ENCODE results near the gene TBC1D22A. TPM values are rescaled to one million over a fixed set of nuclear protein-coding genes. Genes with fewer than 3 reads are reported as not detected.

Gene TBC1D22A
- total RNA-seq, 4 donors from 2014 or later, result 42.6 to 70.4 (median 55.1) TPM

GRCh38 chr22:47187176-47187957, 424.9 kb downstream of the TBC1D22A start:
- TF ChIP-seq CTCF (IDR thresholded peaks at IDR 0.05), result no peak
- TF ChIP-seq POLR2A (IDR thresholded peaks at IDR 0.05), result no peak
- H3K36me3 ChIP-seq, result no peaks in the 10 kb centered on the region
- no peaks in the 10 kb centered on the region for H3K9me3 ChIP-seq
- no peak overlapping the region for H3K4me3 ChIP-seq
- no peaks in the 10 kb centered on the region for H3K4me1 ChIP-seq
- H3K27ac ChIP-seq, result no peak overlapping the region
- no peak for DNase-seq
- no peaks in the 10 kb centered on the region for H3K27me3 ChIP-seq

- no peaks in the 10 kb centered on the region for H3K36me3 ChIP-seq
- H3K4me3 ChIP-seq, result no peak overlapping the region
- peaks cover 0 to under 1% (median 0%) of the 10 kb centered on the region in 4 donors for H3K4me1 ChIP-seq
- TF ChIP-seq POLR2A (IDR thresholded peaks at IDR 0.05), result no peak
- TF ChIP-seq CTCF (IDR thresholded peaks at IDR 0.05), result no peak
- H3K27me3 ChIP-seq, result no peaks in the 10 kb centered on the region
- H3K9me3 ChIP-seq, result no peaks in the 10 kb centered on the region
- peak in 1 of 3 donors; percentile 33 for DNase-seq
- H3K27ac ChIP-seq, result no peak overlapping the region
Observed at GRCh38 chr22:47188261-47189055, 426.0 kb downstream of the TBC1D22A start.

- no peaks in the 10 kb centered on the region for H3K27me3 ChIP-seq
- H3K4me3 ChIP-seq, result no peak overlapping the region
- no peaks in the 10 kb centered on the region for H3K9me3 ChIP-seq
- no peak overlapping the region for H3K27ac ChIP-seq
- H3K4me1 ChIP-seq, result peaks cover 0 to 7% (median 0%) of the 10 kb centered on the region in 4 donors
- DNase-seq, result peak in 1 of 3 donors; percentile 44
- H3K36me3 ChIP-seq, result no peaks in the 10 kb centered on the region
- TF ChIP-seq POLR2A (IDR thresholded peaks at IDR 0.05), result no peak
- TF ChIP-seq CTCF (IDR thresholded peaks at IDR 0.05), result no peak
Observed at GRCh38 chr22:47189056-47189916, 426.8 kb downstream of the TBC1D22A start.

GRCh38 chr22:47190276-47190956, 428.0 kb downstream of the TBC1D22A start:
- H3K4me3 ChIP-seq, result no peak overlapping the region
- H3K27me3 ChIP-seq, result no peaks in the 10 kb centered on the region
- TF ChIP-seq CTCF (IDR thresholded peaks at IDR 0.05), result no peak
- TF ChIP-seq POLR2A (IDR thresholded peaks at IDR 0.05), result no peak
- DNase-seq, result peak in 1 of 3 donors; percentile 39
- peaks cover 0 to 7% (median 0%) of the 10 kb centered on the region in 4 donors for H3K4me1 ChIP-seq
- no peaks in the 10 kb centered on the region for H3K36me3 ChIP-seq
- no peak overlapping the region for H3K27ac ChIP-seq
- no peaks in the 10 kb centered on the region for H3K9me3 ChIP-seq

Data from Peyer's patch (tissue), 4 donors.